Adipose tissue (tissue), 3 donors: ENCODE results near the gene KIF26B. TPM values are rescaled to one million over a fixed set of nuclear protein-coding genes. Genes with fewer than 3 reads are reported as not detected.

Experiments used
- H3K27ac ChIP-seq: one replicate; pipeline ENCODE4 v1.5.1; 2013; ENCODE audit warnings: low read depth, low read length
- WGBS, 3 donors: extraction: QIAGEN DNeasy Blood & Tissue Kit; methylation state at CpG; one replicate each; pipeline ENCODE4 v1.1.7; 2013; 5-methylcytosine and 5-hydroxymethylcytosine counted together
- polyA plus RNA-seq, 3 donors: library from polyadenylated mRNA; stranded (reverse); fragments of 200-250 nt; gene quantifications; one replicate each; pipeline ENCODE4 v1.2.3, GENCODE V29; 2013
- donor health status: healthy with polysubstance abuse.
- donor health status: Bipolar disorder and iron deficiency.
- donor health status: healthy.

Gene KIF26B
- polyA plus RNA-seq, 3 donors: 0.08 to 0.56 (median 0.12) TPM

- WGBS, 3 donors: 64 to 93% (median 91%) methylated on average over 9 of the region's 9 CpGs
- no peak overlapping the region for H3K27ac ChIP-seq
Measured at GRCh38 chr1:245195398-245195797, 40.6 kb downstream of the KIF26B start.

- H3K27ac ChIP-seq: no peak overlapping the region
- WGBS, 3 donors: 78 to 82% (median 81%) methylated on average over 3 of the region's 3 CpGs
Measured at GRCh38 chr1:245197121-245197520, 42.3 kb downstream of the KIF26B start.

GRCh38 chr1:245197911-245198379 lies 43.2 kb downstream of the KIF26B start:
- no peak overlapping the region for H3K27ac ChIP-seq
- 0 to 19% (median 0%) methylated on average over 1 of the region's 1 CpG for WGBS, 3 donors

- H3K27ac ChIP-seq: no peak overlapping the region
- 41 to 52% (median 46%) methylated on average over 12 of the region's 12 CpGs for WGBS, 3 donors
Measured at GRCh38 chr1:245198748-245199516, 44.1 kb downstream of the KIF26B start.

- no peak overlapping the region for H3K27ac ChIP-seq
- 66 to 79% (median 77%) methylated on average over 4 of the region's 4 CpGs for WGBS, 3 donors
Measured at GRCh38 chr1:245200146-245200545, 45.4 kb downstream of the KIF26B start.

GRCh38 chr1:245201201-245201600 lies 46.4 kb downstream of the KIF26B start:
- no peak overlapping the region for H3K27ac ChIP-seq
- WGBS, 3 donors: 84 to 91% (median 85%) methylated on average over 4 of the region's 4 CpGs

GRCh38 chr1:245201827-245202226 lies 47.0 kb downstream of the KIF26B start:
- 66 to 69% (median 67%) methylated on average over 5 of the region's 5 CpGs for WGBS, 3 donors
- H3K27ac ChIP-seq: no peak overlapping the region

- WGBS, 3 donors: 60 to 74% (median 73%) methylated on average over 3 of the region's 3 CpGs
- H3K27ac ChIP-seq: no peak overlapping the region
Measured at GRCh38 chr1:245205396-245205795, 50.6 kb downstream of the KIF26B start.

GRCh38 chr1:245205864-245206263 lies 51.1 kb downstream of the KIF26B start:
- H3K27ac ChIP-seq: no peak overlapping the region
- WGBS, 3 donors: 92 to 94% (median 92%) methylated on average over 1 of the region's 1 CpG

GRCh38 chr1:245207056-245207638 lies 52.4 kb downstream of the KIF26B start:
- 91 to 97% (median 95%) methylated on average over 11 of the region's 11 CpGs for WGBS, 3 donors
- H3K27ac ChIP-seq: no peak overlapping the region

- no peak overlapping the region for H3K27ac ChIP-seq
- 93 to 95% (median 95%) methylated on average over 6 of the region's 6 CpGs for WGBS, 3 donors
Measured at GRCh38 chr1:245207801-245208200, 53.0 kb downstream of the KIF26B start.

GRCh38 chr1:245209658-245210435 lies 55.1 kb downstream of the KIF26B start:
- WGBS, 3 donors: 91 to 93% (median 92%) methylated on average over 13 of the region's 13 CpGs
- no peak overlapping the region for H3K27ac ChIP-seq

GRCh38 chr1:245211035-245211749 lies 56.4 kb downstream of the KIF26B start:
- H3K27ac ChIP-seq: no peak overlapping the region
- 80 to 87% (median 83%) methylated on average over 11 of the region's 11 CpGs for WGBS, 3 donors

GRCh38 chr1:245211761-245212160 lies 57.0 kb downstream of the KIF26B start:
- whole genome bisulfite sequencing, 3 donors: 88 to 93% (median 90%) methylated on average over 10 of the region's 10 CpGs
- H3K27ac ChIP-seq: no peak overlapping the region

GRCh38 chr1:245212221-245212710 lies 57.5 kb downstream of the KIF26B start:
- WGBS, 3 donors: 91 to 94% (median 93%) methylated on average over 15 of the region's 15 CpGs
- no peak overlapping the region for H3K27ac ChIP-seq

- no peak overlapping the region for H3K27ac ChIP-seq
- WGBS, 3 donors: 77 to 84% (median 81%) methylated on average over 15 of the region's 15 CpGs
Measured at GRCh38 chr1:245213066-245213831, 58.5 kb downstream of the KIF26B start.

- 81 to 87% (median 81%) methylated on average over 8 of the region's 8 CpGs for WGBS, 3 donors
- H3K27ac ChIP-seq: no peak overlapping the region
Measured at GRCh38 chr1:245215071-245215470, 60.3 kb downstream of the KIF26B start.
